Measurements from ENCODE around the gene RAB7A.

RAB7A gene

DNA sequence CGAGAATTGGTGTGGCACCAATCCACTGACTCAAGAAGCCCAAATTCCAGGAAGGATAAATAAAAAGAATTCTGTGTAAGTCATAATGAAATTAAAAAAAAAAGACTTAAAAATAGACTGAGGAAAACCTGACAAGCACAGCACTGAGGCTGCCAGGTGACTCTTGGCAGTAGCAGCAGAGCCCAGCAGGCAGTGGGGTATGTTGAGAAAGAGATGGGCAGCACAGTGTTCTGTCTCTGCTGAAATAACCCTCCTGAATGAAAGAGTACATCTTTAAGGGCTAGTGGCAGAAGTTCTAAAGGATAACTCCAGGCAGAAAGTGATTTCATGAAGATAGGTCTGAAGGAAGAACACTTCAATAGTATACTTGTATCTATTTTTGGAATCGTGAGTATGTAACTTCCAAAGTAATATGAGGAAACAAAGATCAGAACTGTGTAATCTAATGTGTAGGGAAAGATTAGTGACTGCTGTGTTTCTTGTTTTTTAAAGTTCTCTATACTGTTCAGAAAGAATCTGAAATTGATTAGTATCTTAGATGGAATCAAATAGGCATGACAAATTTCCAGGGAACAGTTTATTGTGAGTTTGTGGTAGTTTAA, 75.9 kb downstream of the RAB7A start:
- H2AFZ ChIP-seq (ENCODE audit: low read depth, low read length, severe bottlenecking), result no peak overlapping the region
- no peaks in the 10 kb centered on the region for H3K9me2 ChIP-seq (replicated peaks; ENCODE audit: insufficient read depth, low read length)
- H3K36me3 ChIP-seq (ENCODE audit: low read length), result peaks cover 23% of the 10 kb centered on the region; the same call in 1 of the 2 replicates
- TF ChIP-seq EZH2phosphoT487 (conservative IDR thresholded peaks at IDR 0.05; ENCODE audit: low read length), result no peak
- TF ChIP-seq, protein P1, sequence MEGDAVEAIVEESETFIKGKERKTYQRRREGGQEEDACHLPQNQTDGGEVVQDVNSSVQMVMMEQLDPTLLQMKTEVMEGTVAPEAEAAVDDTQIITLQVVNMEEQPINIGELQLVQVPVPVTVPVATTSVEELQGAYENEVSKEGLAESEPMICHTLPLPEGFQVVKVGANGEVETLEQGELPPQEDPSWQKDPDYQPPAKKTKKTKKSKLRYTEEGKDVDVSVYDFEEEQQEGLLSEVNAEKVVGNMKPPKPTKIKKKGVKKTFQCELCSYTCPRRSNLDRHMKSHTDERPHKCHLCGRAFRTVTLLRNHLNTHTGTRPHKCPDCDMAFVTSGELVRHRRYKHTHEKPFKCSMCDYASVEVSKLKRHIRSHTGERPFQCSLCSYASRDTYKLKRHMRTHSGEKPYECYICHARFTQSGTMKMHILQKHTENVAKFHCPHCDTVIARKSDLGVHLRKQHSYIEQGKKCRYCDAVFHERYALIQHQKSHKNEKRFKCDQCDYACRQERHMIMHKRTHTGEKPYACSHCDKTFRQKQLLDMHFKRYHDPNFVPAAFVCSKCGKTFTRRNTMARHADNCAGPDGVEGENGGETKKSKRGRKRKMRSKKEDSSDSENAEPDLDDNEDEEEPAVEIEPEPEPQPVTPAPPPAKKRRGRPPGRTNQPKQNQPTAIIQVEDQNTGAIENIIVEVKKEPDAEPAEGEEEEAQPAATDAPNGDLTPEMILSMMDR (IDR thresholded peaks at IDR 0.05; ENCODE audit: insufficient read depth, low read length, poor library complexity, severe bottlenecking), result no peak
- H3F3A ChIP-seq (ENCODE audit: insufficient read depth), result no peaks in the 10 kb centered on the region
- no peak overlapping the region for H3K4me3 ChIP-seq (ENCODE audit: insufficient read depth, low read length, poor library complexity, severe bottlenecking)
- no peak overlapping the region for H3K4me2 ChIP-seq (ENCODE audit: low read depth, low read length, poor library complexity, severe bottlenecking)
- H4K20me1 ChIP-seq (ENCODE audit: low read depth, low read length), result no peaks in the 10 kb centered on the region
- H3K9ac ChIP-seq (ENCODE audit: low read length), result no peak overlapping the region
- H3K9me3 ChIP-seq (ENCODE audit: insufficient read depth, low read length), result no peaks in the 10 kb centered on the region
- H3K79me2 ChIP-seq (ENCODE audit: insufficient read depth, low read length), result no peaks in the 10 kb centered on the region
- H3K27me3 ChIP-seq (ENCODE audit: low read length), result no peaks in the 10 kb centered on the region
- H3K27ac ChIP-seq (ENCODE audit: low read depth, low read length), result no peak overlapping the region

DNA sequence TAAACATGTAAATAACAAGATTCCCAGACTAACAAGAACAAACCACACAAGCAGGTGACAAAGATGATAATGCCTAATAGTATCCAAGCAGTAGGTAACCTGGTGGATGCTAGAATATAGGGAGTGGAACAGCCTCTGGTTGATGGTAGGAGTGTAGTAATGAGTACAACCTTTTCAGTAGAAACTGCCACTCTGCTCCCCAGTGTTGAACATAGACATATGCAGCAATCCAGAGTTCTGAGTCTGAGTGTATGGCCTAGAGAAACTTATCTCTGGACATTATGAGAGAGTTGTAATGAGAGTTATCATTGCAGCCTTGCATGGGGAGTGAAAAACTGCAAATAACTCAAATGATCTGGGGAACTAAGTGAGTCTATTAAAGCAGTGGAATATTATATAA, 77.3 kb downstream of the RAB7A start:
- H2AFZ ChIP-seq (ENCODE audit: low read depth, low read length, severe bottlenecking), result no peak overlapping the region
- H3K79me2 ChIP-seq (ENCODE audit: insufficient read depth, low read length), result no peaks in the 10 kb centered on the region
- no peak overlapping the region for H3K4me2 ChIP-seq (ENCODE audit: low read depth, low read length, poor library complexity, severe bottlenecking)
- H4K20me1 ChIP-seq (ENCODE audit: low read depth, low read length), result no peaks in the 10 kb centered on the region
- no peak overlapping the region for H3K27ac ChIP-seq (ENCODE audit: low read depth, low read length)
- no peaks in the 10 kb centered on the region for H3K27me3 ChIP-seq (ENCODE audit: low read length)
- H3K9ac ChIP-seq (ENCODE audit: low read length), result no peak overlapping the region
- H3K9me3 ChIP-seq (ENCODE audit: insufficient read depth, low read length), result no peaks in the 10 kb centered on the region
- H3F3A ChIP-seq (ENCODE audit: insufficient read depth), result no peaks in the 10 kb centered on the region
- peaks cover 19% of the 10 kb centered on the region; the same call in 1 of the 2 replicates for H3K36me3 ChIP-seq (ENCODE audit: low read length)
- H3K9me2 ChIP-seq (replicated peaks; ENCODE audit: insufficient read depth, low read length), result no peaks in the 10 kb centered on the region
- TF ChIP-seq, protein P1 (IDR thresholded peaks at IDR 0.05; ENCODE audit: insufficient read depth, low read length, poor library complexity, severe bottlenecking), result no peak
- no peak for TF ChIP-seq EZH2phosphoT487 (conservative IDR thresholded peaks at IDR 0.05; ENCODE audit: low read length)
- H3K4me3 ChIP-seq (ENCODE audit: insufficient read depth, low read length, poor library complexity, severe bottlenecking), result no peak overlapping the region

DNA sequence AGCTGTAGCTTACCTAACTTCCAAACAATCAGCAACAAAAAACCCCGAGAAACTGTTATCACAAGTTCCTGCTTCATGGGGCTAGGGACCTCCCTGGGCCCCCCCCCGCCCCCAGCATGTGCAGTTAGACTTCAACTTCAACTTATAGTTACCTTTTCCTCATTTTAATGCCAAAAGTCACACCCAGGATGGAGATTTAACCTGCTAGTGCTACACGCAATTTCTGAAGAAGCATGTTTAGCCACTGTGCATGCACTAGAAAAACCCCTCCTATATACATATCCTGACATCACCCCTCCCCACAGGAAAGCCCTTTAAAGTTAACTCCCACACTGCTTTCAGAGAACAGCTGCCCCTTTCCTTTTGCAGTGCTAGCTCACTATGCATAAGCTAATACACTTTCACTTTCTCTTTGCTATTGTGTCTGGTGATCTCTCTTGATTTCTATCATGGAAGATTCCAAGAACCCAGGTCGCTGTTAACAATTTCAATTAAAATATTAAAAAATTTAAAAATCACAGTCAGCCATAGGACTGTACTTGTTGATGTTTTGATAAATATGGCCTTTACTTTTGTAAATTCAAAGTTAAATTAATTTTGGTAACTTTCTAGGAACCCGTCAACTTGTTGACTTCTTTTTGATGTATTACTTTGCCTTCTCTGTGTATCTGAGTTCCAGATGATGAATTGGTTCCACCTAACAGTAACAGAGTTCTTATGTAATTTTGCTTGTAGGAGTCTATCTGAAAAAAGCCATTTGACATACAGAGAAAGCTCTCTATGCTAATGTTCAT, 78.2 kb downstream of the RAB7A start:
- Histone ChIP-seq H3K4me3 (ENCODE audit: insufficient read depth, low read length, poor library complexity, severe bottlenecking) (no peak overlapping the region), H2AFZ (ENCODE audit: low read depth, low read length, severe bottlenecking) (no peak overlapping the region), H4K20me1 (ENCODE audit: low read depth, low read length) (no peaks in the 10 kb centered on the region), H3K79me2 (ENCODE audit: insufficient read depth, low read length) (no peaks in the 10 kb centered on the region), H3F3A (ENCODE audit: insufficient read depth) (no peaks in the 10 kb centered on the region), H3K27me3 (ENCODE audit: low read length) (no peaks in the 10 kb centered on the region), H3K9ac (ENCODE audit: low read length) (no peak overlapping the region), H3K9me2 (replicated peaks; ENCODE audit: insufficient read depth, low read length) (no peaks in the 10 kb centered on the region), H3K4me2 (ENCODE audit: low read depth, low read length, poor library complexity, severe bottlenecking) (peak overlapping the region; percentile 18), H3K27ac (ENCODE audit: low read depth, low read length) (no peak overlapping the region), H3K36me3 (ENCODE audit: low read length) (peaks cover 13% of the 10 kb centered on the region; the same call in 1 of the 2 replicates), H3K9me3 (ENCODE audit: insufficient read depth, low read length) (no peaks in the 10 kb centered on the region)
- TF ChIP-seq, protein P1 (IDR thresholded peaks at IDR 0.05; ENCODE audit: insufficient read depth, low read length, poor library complexity, severe bottlenecking), result no peak
- no peak for TF ChIP-seq EZH2phosphoT487 (conservative IDR thresholded peaks at IDR 0.05; ENCODE audit: low read length)

Measured in SU-DHL-6 (cell line).